ENCODE measurements around the gene LTB4R2.
"Not testable (repeated sequence)": the region's sequence is repeated elsewhere in the genome, so short reads cannot be mapped to it uniquely, and the experiment has no call there.

The LTB4R2 gene

DNA sequence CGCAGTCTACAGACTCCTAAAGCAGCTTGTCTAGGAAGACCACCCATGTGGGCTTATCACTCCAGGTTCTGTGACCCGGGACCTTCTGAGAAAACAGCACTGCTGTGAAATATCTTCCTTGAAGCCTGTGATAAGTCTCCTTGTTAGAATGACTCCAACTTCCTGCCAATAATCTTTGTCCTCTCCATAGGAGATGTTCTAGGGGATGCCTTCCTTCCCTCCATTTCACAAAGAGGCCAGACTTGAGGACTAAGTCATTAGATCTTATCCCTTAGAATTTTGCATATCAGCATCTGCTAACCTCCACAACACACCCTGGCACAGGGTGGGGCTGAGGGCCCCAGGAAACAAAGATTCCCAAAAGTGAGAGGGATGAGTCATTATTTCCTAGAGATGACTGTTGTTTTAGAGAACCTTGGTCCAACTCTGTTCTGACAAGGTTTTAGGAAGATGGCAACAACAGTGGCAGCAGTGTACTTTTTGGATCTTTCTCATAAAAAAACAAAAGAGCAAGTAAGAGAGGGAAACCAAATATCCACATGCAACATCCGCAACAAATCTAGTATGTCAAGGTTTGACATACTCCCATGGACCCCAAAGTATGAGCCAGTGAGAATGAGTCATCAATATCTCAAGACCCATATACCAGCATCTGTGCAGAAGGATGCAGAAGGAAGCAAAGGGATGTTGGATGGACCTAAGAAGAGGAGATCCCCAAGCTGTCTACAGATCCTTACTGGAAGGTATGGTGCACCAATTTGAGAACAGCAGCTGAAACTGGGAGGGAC lies 7.4 kb downstream of the LTB4R2 start:
- no peak overlapping the region for H3K4me3 ChIP-seq (ENCODE audit: low read depth, low read length)

DNA sequence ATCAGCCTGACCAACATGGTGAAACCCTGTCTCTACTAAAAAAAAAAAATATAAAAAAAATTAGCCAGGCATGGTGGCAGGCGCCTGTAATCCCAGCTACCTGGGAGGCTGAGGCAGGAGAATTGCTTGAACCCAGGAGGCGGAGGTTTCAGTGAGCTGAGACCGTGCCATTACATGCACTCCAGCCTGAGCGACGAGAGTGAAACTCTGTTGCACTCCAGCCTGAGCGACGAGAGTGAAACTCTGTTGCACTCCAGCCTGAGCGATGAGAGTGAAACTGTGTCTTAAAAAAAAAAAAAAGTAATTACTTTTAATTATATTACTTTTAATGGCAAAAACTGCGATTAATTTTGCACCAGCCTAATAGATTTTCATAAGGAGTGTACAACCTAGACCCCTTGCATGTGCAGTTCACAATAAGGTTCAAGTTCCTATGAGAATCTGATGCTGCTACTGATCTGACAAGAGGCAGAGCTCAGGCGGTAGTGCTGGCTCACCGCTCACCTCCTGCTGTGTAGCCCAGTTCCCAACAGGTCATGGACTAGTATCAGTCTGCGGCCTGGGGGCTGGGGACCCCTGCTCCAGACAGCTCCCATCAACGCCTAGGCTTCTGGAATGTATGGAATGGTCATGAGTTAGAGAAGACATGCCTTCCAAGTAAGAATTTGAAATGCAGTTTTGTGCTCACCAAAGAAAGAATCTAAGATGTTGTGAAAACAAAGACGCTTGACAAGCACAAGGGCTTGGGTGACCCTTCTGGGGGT lies 11.5 kb downstream of the LTB4R2 start:
- H3K4me3 ChIP-seq (ENCODE audit: low read depth, low read length) = no peak overlapping the region

DNA sequence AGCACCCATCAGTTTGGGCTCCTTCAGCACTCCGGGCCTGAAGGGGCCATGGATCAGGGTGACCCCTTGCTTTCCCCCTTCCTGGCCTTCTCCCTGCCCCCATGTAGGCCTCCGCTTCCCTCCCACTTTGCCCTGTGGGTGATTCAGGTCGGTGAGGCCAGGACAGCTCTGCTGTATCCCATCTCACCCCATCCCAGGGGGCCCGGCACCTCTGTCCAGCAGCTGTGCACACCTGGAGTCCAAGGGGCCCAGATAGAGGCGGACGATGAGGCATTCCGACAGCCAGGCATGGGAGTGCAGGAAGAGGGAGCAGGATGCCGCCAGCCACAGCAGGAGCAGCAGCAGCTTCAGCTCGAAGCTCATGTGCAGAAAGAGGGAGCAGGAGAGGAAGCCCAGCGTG lies 12.7 kb downstream of the LTB4R2 start:
- no peak overlapping the region for H3K4me3 ChIP-seq (ENCODE audit: low read depth, low read length)

DNA sequence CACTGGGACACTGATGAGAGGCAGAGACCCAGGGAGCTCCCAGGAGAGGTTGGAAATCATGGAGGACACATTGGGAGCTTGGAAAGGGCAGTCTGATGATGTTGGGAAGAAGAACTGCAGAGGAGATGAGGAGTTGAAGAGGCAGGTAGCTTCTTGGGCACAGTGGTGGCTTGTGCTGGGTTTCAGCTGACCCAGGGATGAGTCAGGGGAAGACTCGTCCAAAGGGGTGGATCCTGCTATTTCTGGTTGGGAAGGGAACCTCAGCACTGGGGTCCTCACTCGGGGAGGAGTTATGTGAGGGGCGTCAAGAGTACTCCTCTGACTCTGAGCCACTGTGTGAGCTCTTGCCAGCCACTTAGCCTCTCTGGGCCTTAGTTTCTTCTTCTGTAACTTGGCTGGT lies 13.4 kb downstream of the LTB4R2 start:
- no peak overlapping the region for H3K4me3 ChIP-seq (ENCODE audit: low read depth, low read length)

DNA sequence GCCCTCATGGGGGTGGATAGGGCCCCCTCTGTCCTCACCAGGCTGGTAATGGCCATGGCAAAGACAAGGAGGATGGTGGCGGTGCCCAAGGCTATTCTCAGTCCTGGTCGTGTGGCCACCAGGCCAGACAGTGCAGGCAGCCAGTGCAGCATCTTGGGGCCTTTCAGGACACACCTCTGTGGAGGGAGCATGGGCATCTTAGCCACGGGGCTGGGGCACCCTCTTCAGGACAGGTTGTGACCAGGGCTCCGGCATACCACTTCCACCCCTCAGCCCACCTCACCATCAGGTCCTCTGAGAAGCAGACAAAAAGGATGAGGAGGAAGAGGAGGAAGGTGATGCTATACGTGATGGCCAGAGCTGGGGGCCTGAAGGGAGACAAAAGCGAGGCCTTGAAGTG lies 14.1 kb downstream of the LTB4R2 start:
- no peak overlapping the region for H3K4me3 ChIP-seq (ENCODE audit: low read depth, low read length)

DNA sequence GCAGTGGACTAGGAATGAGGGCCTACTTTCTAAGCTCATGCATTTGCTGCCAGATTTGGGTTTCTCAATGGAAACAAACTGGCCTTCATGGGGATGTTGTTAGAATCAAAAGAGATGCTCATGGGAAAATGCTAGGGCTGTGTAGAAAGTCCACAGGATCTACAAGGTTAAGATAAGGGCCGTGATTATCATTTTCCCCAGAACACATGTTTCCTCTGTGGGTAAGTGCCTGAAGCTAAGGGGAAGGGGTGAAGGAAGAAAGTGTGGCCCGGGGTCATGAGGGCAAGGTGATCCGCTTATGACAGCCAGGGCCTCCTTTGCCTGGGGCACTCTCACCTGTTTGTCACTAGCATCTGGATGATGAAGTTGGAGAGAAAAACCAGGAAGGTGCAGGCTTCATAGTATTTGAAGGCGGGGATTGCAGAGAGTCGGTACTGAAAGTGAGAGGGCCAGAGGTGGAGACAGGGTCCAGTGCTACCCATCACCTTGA lies 15.1 kb downstream of the LTB4R2 start:
- H3K4me3 ChIP-seq (ENCODE audit: low read depth, low read length) = no peak overlapping the region

DNA sequence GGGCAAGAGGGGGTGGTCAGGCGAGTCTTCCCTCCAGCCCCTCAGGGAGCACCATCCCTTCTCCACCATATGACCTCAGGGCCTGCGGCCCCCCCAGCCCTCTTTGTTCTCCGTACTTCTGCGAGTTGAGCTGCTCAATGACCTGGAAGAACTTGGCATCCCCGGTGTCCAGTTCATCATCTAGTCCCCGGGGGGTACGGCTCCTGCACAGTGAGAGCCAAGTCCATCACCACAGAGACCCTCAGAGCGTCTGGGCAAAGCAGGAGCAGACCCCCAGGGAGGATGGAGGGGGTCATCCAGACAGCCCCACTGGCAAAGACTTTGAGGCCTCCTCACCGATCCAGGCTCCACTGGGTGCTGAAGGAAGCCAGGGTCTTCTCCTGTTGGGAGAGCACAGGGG lies 16.0 kb downstream of the LTB4R2 start:
- H3K4me3 ChIP-seq (ENCODE audit: low read depth, low read length) = no peak overlapping the region

DNA sequence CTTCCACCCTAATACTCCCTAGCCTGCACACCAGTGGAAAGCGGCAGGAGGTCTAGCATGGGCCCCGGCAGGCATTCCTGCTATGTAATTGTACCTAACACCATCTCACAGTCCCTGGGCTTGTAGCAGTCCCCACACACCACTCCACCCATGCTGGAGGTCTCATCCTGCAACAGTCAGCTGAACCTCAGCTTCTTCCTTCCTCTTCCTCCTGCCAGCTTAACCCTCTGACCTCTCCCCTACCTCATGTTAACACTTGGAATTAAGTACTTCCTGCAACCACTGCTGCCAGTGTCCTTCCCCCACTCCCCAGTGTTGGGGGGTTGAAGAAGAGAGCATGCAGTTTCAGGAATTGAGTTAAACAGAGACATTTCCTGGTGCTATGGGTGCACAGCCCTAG lies 17.4 kb downstream of the LTB4R2 start:
- H3K4me3 ChIP-seq (ENCODE audit: low read depth, low read length) = no peak overlapping the region

DNA sequence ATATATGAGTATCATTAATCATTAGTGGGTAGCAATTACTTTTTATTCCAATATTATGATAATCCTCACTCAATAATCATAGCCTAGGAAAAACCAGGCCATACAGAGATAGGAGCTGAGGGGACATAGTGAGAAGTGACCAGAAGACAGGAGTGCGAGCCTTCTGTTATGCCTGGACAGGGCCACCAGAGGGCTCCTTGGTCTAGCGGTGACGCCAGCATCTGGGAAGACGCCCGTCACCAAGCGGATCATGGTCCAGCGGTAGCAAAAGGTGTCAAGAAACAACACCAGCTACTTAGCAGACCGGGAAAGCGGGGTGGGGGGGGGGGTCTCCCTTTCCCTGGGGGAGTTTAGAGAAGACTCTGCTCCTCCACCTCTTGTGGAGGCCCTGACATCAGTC lies 18.0 kb downstream of the LTB4R2 start:
- H3K4me3 ChIP-seq (ENCODE audit: low read depth, low read length) = not testable (repeated sequence)

DNA sequence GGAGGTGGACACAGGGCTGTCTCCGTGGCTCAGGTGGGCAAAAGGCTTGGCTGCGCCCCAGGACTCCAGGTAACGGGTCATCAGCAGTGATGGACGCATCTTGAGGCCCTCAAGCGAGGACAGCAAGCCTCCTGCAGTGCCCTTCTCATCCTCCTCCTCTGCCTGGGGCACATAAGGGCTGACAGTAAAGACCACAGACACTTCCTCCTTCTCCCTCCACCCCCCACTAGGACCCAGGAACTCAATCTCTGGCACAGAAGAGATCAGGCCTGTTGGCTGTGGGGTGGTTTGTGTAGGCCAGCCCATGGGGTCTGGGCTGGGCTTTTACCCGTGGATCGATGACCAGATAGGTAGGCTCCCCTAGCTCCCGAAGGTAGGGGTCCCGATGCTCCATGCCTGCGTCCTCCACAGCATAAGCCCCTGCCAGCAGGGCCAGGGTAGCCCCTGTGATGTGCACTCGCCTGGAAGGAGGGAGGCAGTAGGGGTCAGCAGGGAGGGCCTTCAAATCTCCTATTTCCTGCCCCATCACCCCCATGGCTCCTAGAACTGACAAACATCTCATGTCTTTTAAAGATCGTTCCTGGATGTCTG lies 19.2 kb downstream of the LTB4R2 start:
- no peak overlapping the region for H3K4me3 ChIP-seq (ENCODE audit: low read depth, low read length)

DNA sequence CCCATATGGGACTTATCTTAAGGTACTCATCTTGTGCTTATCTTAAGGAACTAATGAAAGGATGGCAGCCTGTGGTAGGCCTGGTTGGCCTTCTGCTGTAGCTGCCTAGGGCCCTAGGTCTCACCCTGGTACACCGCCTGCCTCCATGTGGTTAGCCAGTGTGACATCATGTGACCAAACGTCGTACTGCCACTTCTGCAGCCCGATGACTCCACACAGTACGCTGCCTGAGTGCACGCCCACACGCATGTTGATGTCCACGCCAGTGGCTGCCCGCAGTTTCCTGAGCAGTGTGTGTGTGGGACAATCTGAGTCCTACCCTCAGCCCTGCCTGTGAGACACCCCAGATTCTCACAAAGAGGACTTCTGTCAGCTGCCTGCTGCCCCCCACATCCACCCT lies 19.8 kb downstream of the LTB4R2 start:
- H3K4me3 ChIP-seq (ENCODE audit: low read depth, low read length) = no peak overlapping the region

DNA sequence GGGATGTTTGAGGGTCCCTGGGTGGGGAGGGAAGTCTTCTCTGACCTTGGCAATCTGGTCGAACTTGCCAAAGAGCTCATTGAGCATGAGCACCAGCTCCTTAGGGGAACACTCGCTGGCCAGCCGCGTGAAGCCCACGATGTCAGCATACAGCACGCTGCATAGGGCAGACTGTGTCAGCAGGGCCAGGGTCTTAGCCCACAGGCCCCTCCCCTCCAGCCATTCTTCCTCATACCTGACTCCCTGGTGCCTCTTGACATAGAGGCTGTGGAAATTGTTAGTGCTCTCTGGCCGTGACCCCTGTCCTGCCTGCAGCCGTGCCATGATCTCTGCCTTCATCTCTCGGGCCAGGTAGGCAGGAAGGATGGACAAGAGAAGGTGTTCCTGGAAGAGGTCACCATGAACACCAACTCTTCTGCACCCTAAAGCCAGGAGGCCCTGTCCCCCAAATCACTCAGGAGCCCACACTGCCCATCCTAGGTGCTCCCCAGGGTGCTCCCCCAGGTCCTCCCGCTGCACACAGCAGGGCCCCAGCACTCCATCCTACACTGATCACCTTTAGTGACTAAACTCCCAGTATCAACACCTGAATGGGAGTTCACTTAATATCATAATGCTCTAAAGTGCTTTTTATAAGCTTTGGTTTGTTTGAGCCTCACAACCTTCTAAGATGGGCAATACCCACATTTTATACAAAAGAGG lies 21.2 kb downstream of the LTB4R2 start:
- no peak overlapping the region for H3K4me3 ChIP-seq (ENCODE audit: low read depth, low read length)

DNA sequence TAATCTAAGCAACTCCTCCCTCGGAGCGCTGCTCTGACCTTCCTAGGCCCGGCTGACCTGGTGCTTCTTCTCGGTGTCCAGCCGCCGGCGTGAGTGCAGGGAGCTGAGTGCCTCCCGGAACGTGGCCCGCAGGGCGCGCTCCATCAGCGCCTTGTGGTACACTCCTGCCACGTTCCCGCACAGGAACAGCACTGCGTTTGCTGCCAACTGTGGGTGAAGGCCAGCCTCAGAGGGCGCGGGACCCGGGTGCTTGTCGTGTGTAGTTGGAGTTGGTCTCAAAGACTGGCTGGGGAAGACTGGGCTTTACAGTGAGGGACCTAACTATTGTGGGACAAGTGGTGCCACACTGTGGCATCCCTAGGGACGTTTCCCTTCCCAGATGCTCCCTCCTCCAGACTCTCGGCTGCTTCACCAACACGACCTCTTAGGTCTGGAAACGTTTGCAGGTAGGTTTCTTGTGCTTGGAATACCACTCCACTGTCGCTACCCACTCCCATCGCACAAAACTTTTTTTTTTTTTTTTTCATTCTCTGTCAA lies 21.9 kb downstream of the LTB4R2 start:
- H3K4me3 ChIP-seq (ENCODE audit: low read depth, low read length) = no peak overlapping the region

DNA sequence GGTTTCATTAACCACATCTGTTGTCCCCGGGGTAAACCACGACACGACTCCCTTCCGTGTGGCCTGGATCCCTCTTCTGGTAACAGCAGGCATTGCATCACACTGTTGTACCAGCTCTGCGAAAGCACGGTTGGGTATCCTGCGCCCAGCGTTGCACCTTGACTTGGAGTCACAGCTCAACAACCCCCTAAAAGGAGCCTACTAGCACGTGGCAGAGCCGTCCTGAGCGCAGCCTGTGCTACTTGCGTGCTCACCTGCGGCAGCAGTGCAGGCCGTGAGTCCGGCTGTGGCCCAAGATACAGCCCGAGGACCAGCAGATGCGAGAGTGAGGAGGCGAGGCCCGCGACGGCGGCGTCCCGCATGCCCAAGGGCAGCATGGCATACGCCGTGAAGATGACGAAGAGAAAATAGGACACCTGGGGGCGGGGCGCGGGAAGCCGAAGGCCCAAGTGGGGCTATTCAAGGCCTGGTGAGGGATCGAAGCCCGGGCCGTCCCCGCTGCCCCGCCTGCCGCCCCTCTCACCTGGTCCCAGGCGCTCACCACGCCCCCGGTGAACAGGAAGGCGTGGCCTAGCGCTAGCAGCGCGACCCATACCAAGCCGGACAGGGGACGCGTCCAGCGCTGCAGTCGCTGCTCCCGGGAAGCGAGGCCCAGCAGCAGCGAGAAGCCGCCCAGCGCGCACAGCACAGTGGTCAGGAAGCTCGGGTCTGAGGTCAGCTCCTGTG lies 22.5 kb downstream of the LTB4R2 start:
- H3K4me3 ChIP-seq (ENCODE audit: low read depth, low read length) = peak overlapping the region; percentile 13

DNA sequence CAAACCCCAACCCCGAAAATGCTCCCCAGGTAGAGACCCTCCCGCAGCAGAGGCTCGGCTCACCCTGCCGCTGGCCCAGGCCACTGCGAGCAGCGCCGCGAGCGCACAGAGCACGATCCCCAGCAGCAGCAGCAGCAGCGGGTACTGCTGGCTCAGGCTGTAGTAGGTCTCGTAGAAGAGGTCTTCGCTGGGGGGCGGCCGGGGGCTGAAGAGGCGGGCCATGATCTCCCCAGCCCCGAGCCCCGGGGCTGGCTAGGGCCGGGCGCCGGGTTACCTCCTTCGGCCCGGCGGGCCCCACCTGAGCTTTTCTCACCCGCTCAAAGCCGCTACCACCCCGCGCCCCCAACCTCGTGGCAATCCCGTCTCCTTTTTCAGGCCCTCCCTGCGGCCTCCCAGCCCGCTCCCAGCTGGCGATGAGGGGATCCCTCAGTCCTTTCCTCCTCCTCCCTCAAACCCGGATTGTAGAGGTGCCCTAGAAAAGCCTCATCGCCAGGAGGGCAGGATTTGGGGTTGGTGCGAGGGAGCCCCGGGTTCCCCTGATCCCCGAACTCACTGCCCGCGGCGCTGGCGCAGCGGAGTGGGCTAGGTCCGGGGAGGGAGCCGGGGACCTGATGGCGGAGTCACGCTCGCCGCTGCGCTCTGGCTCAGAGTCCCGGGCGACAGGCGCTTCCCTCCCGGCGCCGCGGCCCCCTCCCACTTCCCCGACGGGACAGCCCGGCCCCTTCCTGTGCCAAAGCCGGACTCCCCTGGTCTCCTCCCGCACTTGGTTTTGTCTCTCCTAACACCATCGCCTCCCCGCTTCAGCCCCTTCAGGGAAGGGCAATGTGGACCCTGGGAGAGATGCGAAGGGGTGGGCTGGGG lies 24.7 kb downstream of the LTB4R2 start, which contains the start of gene ADCY4:
ADCY4 (minus strand) TSS at position 641 of the 861 bp plus-strand sequence; CDS start at position 222, 419 bp downstream.
- peak within 1 kb of the TSS; percentile 60 for H3K4me3 ChIP-seq (ENCODE audit: low read depth, low read length)

DNA sequence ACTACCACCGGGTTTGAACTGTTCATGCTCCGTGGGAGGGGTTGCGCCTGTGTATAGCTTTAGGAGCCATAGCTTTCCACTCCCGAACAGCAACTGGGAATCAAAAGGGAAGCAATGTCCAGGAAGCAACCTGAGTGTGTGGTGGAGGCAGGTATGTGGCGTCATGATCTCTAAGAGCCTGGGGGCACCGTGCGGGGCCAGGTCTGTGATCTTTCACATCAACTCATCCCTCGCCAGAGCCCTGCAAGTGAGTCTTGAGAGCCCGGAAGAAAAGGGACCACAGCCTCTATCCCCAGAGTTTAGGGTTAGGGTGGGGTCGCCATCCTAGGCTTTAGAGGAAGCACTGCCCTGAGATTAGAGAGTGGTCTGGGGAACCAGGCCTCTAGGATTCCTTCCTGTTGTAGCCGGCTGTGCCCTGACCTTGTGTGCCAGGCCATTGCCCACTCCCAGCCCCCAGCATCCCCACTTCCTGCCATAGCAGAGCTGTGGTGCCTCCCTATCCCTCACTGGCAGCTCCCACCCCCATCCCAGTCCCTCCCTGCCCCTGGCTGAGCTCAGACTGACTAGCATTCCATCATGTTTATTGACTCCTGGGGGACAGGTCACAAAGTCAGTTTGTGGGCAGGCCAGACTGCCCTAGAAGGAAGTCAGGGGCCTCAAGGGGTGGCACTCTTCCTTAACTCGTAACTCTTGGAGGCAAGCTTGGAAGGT lies 25.7 kb downstream of the LTB4R2 start:
- H3K4me3 ChIP-seq (ENCODE audit: low read depth, low read length) = no peak overlapping the region

DNA sequence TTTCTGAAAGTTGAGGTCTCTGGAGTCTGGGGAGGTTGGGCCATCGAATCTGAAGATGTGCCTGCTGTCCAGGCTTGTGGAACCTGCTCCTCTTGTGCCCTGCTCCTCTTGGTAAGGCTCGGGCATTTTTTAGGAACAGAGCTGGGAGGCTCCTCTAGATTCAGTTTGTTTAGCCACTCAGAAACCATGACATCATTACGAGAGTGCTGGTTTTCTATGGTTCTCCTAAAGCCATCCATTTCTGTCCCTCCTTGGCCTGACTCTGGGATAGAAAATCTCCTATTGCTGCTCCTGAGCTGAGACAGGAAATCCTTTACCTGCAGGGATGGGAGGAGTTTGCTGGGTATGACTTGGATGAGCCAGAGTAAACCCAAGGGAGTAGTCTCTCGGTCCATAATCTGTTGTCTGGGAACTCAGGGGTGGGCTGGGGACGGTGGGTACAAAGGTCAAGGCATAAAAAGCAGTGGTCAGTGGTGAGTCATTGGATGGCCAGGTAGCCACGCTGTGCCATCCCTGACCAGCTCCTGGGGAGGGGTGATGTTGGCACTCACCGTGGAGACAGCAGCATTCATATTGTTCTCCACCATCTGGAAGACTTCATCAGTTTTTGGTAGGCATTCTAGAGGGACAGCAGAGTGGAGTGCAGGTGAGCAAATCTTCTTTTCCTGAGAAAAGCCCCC lies 27.3 kb downstream of the LTB4R2 start:
- H3K4me3 ChIP-seq (ENCODE audit: low read depth, low read length) = no peak overlapping the region

DNA sequence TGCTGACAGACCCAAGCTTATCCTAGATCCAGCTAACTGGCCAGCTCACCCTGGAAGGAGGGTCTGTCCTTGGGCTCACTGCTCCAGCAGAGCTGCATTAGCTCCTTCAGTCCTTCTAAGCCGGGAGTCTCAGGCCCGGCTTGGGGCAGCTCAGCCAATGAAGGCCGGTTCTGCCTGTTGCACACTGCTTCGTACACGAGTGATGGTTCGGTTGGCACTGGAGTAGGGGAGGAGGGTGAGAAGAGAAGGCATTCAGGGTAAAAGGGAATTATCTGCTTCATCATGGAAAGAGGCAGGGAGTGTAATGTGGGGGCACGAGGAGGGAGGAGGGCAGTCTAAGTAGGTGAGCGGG lies 27.9 kb downstream of the LTB4R2 start:
- H3K4me3 ChIP-seq (ENCODE audit: low read depth, low read length) = no peak overlapping the region
